Cardiac septum (tissue), 1 donor: ENCODE data around the gene ZNF524. TPM values are rescaled to one million over a fixed set of nuclear protein-coding genes. Genes with fewer than 3 reads are reported as not detected.

Experiments used
- DNase-seq: peaks from one replicate; pipeline ENCODE4 v3.0.0-alpha.2; 2020; ENCODE audit warnings: low spot score
- intact Hi-C: fragments of 100-400 bp; cut with DNase I; formaldehyde crosslinking; loops from one replicate; pipeline ENCODE4 v1.14.0; 2022
- total RNA-seq: library from RNA; stranded (reverse); fragmentation: NEBNext Ultra II Directional; extraction: Animal tissue kit (Norgen Biotek cat#: 25700); gene quantifications from one replicate; pipeline ENCODE4 v1.2.1, GENCODE V29; 2021
- donor health status: DM: no; HTN: no; CAD: no.

The ZNF524 gene
- total RNA-seq, 1 donor from 2014 or later = 13.7 TPM

GRCh38 chr19:55633861-55634260 is 33.8 kb downstream of the ZNF524 start:
- intact Hi-C loops = no loop called here
- no peak for DNase-seq

- no peak for DNase-seq
- intact Hi-C loops = no loop called here
Observed at GRCh38 chr19:55635334-55635717, 35.2 kb downstream of the ZNF524 start.

GRCh38 chr19:55635856-55636440 is 35.9 kb downstream of the ZNF524 start:
- no peak for DNase-seq
- intact Hi-C loops = no loop called here

GRCh38 chr19:55636723-55637122 is 36.6 kb downstream of the ZNF524 start:
- DNase-seq = no peak
- intact Hi-C loops = no loop called here

GRCh38 chr19:55637534-55637933 is 37.4 kb downstream of the ZNF524 start:
- DNase-seq = no peak
- intact Hi-C loops = no loop called here

GRCh38 chr19:55638864-55639359 is 38.8 kb downstream of the ZNF524 start:
- intact Hi-C loops = no loop called here
- DNase-seq = no peak

GRCh38 chr19:55640043-55640576 is 40.0 kb downstream of the ZNF524 start:
- DNase-seq = no peak
- intact Hi-C loops = no loop called here

- no peak for DNase-seq
Observed at GRCh38 chr19:55640577-55641425, 40.7 kb downstream of the ZNF524 start, which contains the start of gene ZNF580. TSS of gene ZNF580 (plus strand) at chr19:55641002. CDS start at chr19:55642509, 1,507 bp downstream.

GRCh38 chr19:55641426-55642152 is 41.5 kb downstream of the ZNF524 start:
- intact Hi-C loops = no loop called here
- no peak for DNase-seq

More at GRCh38 chr19:55640577-55641425, 40.7 kb downstream of the ZNF524 start, which contains the start of gene ZNF580:
- intact Hi-C loops = no loop called here

GRCh38 chr19:55642153-55643002 is 42.3 kb downstream of the ZNF524 start:
- DNase-seq = no peak

GRCh38 chr19:55643003-55643886 is 43.2 kb downstream of the ZNF524 start, which contains the start of gene ZNF581:
TSS of gene ZNF581 (plus strand) at chr19:55643649. CDS start at chr19:55644572, 923 bp downstream.
- DNase-seq = peak; percentile 85

More at GRCh38 chr19:55642153-55643002, 42.3 kb downstream of the ZNF524 start:
- intact Hi-C loops = no loop called here

GRCh38 chr19:55643887-55644176 is 43.7 kb downstream of the ZNF524 start:
- intact Hi-C loops = no loop called here

More at GRCh38 chr19:55643003-55643886, 43.2 kb downstream of the ZNF524 start, which contains the start of gene ZNF581:
- intact Hi-C loops = no loop called here

GRCh38 chr19:55644191-55644833 is 44.2 kb downstream of the ZNF524 start:
- intact Hi-C loops = no loop called here
- no peak for DNase-seq

More at GRCh38 chr19:55643887-55644176, 43.7 kb downstream of the ZNF524 start:
- DNase-seq = no peak

GRCh38 chr19:55644842-55645511 is 44.9 kb downstream of the ZNF524 start:
- no peak for DNase-seq
- intact Hi-C loops = no loop called here

GRCh38 chr19:55645512-55645881 is 45.4 kb downstream of the ZNF524 start:
- intact Hi-C loops = no loop called here

GRCh38 chr19:55646889-55647731 is 47.0 kb downstream of the ZNF524 start:
- intact Hi-C loops = no loop called here
- DNase-seq = no peak

More at GRCh38 chr19:55645512-55645881, 45.4 kb downstream of the ZNF524 start:
- DNase-seq = no peak
